Spleen (tissue), 7 donors: ENCODE results near the gene TRAF5.

Source experiments
- POLR2A ChIP-seq, 3 donors: fragments of 450-650 bp; IDR thresholded peaks; one replicate each; pipeline ENCODE4 v1.5.1; 2017; ENCODE audit warnings: antibody characterized with exemption in 3 of 3, mild to moderate bottlenecking in 1 of 3
- POLR2AphosphoS5 ChIP-seq, 3 donors: sonication (generic); formaldehyde crosslinking; IDR thresholded peaks; one replicate each; pipeline ENCODE4 v1.5.1; 2017; ENCODE audit warnings: antibody characterized with exemption in 3 of 3
- TF ChIP-seq, protein P1 (sequence below), 11 experiments: fragments of 200-600 bp in 7 of 11; fragments of 450-650 bp in 4 of 11; sonication (generic) in 4 of 11; IDR thresholded peaks in 8 of 11; conservative IDR thresholded peaks in 3 of 11; 1 replicate in 7 of 11; 2 replicates in 4 of 11; pipeline versions ENCODE4 v1.4.0 to v1.8.0; 2016 to 2021; ENCODE audit warnings: antibody characterized with exemption in 11 of 11, inconsistent platforms in 4 of 11, mild to moderate bottlenecking in 1 of 11
- donor health status: DM: no; HTN: no; CAD: no; lungs with moderate emphysema.
- donor health status: DM: no; HTN: no; CAD: no.
- donor health status: DM: no; HTN: no; CAD: no.

DNA sequence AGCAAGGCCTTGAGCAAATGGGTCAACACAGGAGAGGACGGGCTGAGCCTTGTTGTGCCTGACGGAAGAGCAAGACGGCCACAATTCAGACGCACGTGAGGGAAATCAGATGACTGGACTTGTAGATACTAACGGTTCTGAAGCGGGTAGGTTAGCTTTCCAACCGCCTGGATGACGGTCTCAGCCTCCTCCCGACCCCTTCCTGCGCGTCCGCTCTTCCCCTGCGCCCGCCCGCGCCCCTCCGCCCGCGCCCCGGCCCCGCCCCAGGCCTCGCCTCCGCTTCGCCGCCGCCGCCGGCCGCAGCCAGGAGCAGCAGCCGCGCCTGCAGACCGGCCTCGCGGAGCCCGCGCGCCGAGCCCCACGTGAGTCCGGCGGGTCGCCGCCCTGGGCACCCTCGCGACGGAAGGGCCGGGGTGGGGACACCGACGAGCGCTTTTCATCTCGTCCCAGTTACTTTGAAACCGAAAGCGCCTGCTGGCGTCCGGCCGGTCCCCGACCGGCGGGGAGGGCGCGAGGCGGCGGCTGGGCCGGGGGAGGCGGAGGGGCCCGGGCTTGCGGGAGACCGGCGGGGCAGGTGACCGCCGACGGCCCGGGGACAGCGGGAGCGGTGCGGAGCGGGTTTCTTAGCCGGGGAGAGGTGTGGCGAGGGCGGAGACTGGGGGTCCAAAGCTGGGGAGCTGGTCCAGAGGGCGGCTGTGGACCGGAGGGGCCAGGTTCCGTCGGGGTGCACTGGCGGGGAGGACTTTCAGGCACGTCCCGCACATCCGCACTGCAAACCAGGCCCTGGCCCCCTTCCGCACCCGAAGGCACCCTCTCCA, at the start of gene TRAF5:
- TF ChIP-seq POLR2A (IDR thresholded peaks at IDR 0.05) (no peak), POLR2AphosphoS5 (IDR thresholded peaks at IDR 0.05) (peak; percentile 10 to 64 (median 63))
- TF ChIP-seq, protein P1, sequence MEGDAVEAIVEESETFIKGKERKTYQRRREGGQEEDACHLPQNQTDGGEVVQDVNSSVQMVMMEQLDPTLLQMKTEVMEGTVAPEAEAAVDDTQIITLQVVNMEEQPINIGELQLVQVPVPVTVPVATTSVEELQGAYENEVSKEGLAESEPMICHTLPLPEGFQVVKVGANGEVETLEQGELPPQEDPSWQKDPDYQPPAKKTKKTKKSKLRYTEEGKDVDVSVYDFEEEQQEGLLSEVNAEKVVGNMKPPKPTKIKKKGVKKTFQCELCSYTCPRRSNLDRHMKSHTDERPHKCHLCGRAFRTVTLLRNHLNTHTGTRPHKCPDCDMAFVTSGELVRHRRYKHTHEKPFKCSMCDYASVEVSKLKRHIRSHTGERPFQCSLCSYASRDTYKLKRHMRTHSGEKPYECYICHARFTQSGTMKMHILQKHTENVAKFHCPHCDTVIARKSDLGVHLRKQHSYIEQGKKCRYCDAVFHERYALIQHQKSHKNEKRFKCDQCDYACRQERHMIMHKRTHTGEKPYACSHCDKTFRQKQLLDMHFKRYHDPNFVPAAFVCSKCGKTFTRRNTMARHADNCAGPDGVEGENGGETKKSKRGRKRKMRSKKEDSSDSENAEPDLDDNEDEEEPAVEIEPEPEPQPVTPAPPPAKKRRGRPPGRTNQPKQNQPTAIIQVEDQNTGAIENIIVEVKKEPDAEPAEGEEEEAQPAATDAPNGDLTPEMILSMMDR (IDR thresholded peaks at IDR 0.05 in 8 of 11, conservative IDR thresholded peaks at IDR 0.05 in 3 of 11): no peak
